OCI-LY7 (cell line): ENCODE data around the gene NFYC. TPM values are rescaled to one million over a fixed set of nuclear protein-coding genes. Genes with fewer than 3 reads are reported as not detected.

Experiments used
- BruUV-seq: library from RNA; stranded (reverse); fragments of 400-500 nt; replicated peaks from 2 replicates; lab custom pipeline; 2021; lab: Mats Ljungman, UMichigan
- CTCF ChIA-PET: fragments of 300-600 bp; sonication (Branson Sonifier 250); formaldehyde crosslinking; loops from one replicate; lab custom pipeline; 2022; ENCODE audit warnings: antibody characterized with exemption; ENCODE audit not compliant: unreplicated experiment; lab: Charles Lee
- POLR2A ChIA-PET: fragments of 300-600 bp; sonication (Branson Sonifier 250); formaldehyde crosslinking; loops from one replicate; lab custom pipeline; 2022; ENCODE audit warnings: antibody characterized with exemption; lab: Charles Lee
- DNase-seq: peaks from one replicate; pipeline ENCODE4 v3.0.0-alpha.2; 2015; ENCODE audit warnings: low spot score
- H2AFZ ChIP-seq: fragments of 200-600 bp; sonication (generic), shearing (Covaris generic); 2 replicates; pipeline ENCODE4 v1.6.1; 2014; ENCODE audit warnings: mild to moderate bottlenecking, antibody characterized with exemption, low read length, moderate library complexity
- H3K27ac ChIP-seq: fragments of 200-600 bp; sonication (generic); 2 replicates; pipeline ENCODE4 v1.5.1; 2014; ENCODE audit warnings: mixed run types, low read depth, mild to moderate bottlenecking, moderate library complexity, low read length, inconsistent platforms; ENCODE audit not compliant: poor library complexity, severe bottlenecking
- H3K36me3 ChIP-seq: fragments of 200-600 bp; sonication (generic); 2 replicates; pipeline ENCODE4 v1.6.1; 2014; ENCODE audit warnings: mild to moderate bottlenecking, antibody characterized with exemption, low read length, moderate library complexity, mixed read lengths; ENCODE audit not compliant: insufficient read depth
- H3K4me1 ChIP-seq: fragments of 200-600 bp; sonication (generic); 2 replicates; pipeline ENCODE4 v1.5.1; 2014; ENCODE audit warnings: mild to moderate bottlenecking, low read length; ENCODE audit not compliant: insufficient read depth, poor library complexity, severe bottlenecking
- H3K4me2 ChIP-seq: fragments of 200-600 bp; sonication (generic); 2 replicates; pipeline ENCODE4 v1.6.1; 2014; ENCODE audit warnings: mild to moderate bottlenecking, low read length
- H3K4me3 ChIP-seq: fragments of 200-600 bp; sonication (generic); 2 replicates; pipeline ENCODE4 v1.5.1; 2014; ENCODE audit warnings: mild to moderate bottlenecking, low read depth, low read length; ENCODE audit not compliant: poor library complexity, severe bottlenecking
- H3K79me2 ChIP-seq: fragments of 200-600 bp; sonication (generic); 2 replicates; pipeline ENCODE4 v1.6.1; 2016; ENCODE audit warnings: low read depth, mild to moderate bottlenecking, low read length, moderate library complexity, mixed read lengths; ENCODE audit not compliant: insufficient read depth
- H3K9me2 ChIP-seq: fragments of 200-600 bp; sonication (generic); 2 replicates; pipeline ENCODE4 v1.6.1; 2016; ENCODE audit warnings: mild to moderate bottlenecking, low read length, mixed read lengths; ENCODE audit not compliant: insufficient read depth
- H3K9me3 ChIP-seq: fragments of 200-600 bp; sonication (generic); 2 replicates; pipeline ENCODE4 v1.6.1; 2014; ENCODE audit warnings: mild to moderate bottlenecking, mixed run types, low read length, mixed read lengths
- H4K20me1 ChIP-seq: fragments of 200-600 bp; sonication (generic); 2 replicates; pipeline ENCODE4 v1.6.1; 2014; ENCODE audit warnings: mild to moderate bottlenecking, antibody characterized with exemption, low read length, moderate library complexity, mixed read lengths; ENCODE audit not compliant: insufficient read depth
- EZH2phosphoT487 ChIP-seq: fragments of 200-600 bp; sonication (generic); IDR thresholded peaks from 2 replicates; pipeline ENCODE4 v1.6.1; 2018; ENCODE audit warnings: low read depth, borderline replicate concordance, mild to moderate bottlenecking, mixed run types, antibody characterized with exemption, low read length, moderate library complexity, mixed read lengths
- intact Hi-C: fragments of 100-400 bp; cut with micrococcal nuclease; formaldehyde crosslinking; loops from one replicate; pipeline ENCODE4 v1.10.0; 2022; ENCODE audit not compliant: unreplicated experiment
- total RNA-seq, 2 experiments: library from RNA; depleted of rRNA in 1 of 2; stranded (reverse); fragments of >200 nt in 1 of 2; shearing (Covaris generic) in 1 of 2; gene quantifications; 2 replicates each; pipeline ENCODE4 v1.2.3, GENCODE V29; 2014 to 2022
- TF ChIP-seq, protein P1 (sequence below): fragments of 200-600 bp; sonication (generic); conservative IDR thresholded peaks from 2 replicates; pipeline ENCODE4 v1.5.1; 2014; ENCODE audit warnings: mild to moderate bottlenecking, antibody characterized with exemption, low read length, moderate library complexity, mixed read lengths

NFYC gene
- total RNA-seq, 2 experiments from 2014 or later: 39.1 to 71.0 TPM

DNA sequence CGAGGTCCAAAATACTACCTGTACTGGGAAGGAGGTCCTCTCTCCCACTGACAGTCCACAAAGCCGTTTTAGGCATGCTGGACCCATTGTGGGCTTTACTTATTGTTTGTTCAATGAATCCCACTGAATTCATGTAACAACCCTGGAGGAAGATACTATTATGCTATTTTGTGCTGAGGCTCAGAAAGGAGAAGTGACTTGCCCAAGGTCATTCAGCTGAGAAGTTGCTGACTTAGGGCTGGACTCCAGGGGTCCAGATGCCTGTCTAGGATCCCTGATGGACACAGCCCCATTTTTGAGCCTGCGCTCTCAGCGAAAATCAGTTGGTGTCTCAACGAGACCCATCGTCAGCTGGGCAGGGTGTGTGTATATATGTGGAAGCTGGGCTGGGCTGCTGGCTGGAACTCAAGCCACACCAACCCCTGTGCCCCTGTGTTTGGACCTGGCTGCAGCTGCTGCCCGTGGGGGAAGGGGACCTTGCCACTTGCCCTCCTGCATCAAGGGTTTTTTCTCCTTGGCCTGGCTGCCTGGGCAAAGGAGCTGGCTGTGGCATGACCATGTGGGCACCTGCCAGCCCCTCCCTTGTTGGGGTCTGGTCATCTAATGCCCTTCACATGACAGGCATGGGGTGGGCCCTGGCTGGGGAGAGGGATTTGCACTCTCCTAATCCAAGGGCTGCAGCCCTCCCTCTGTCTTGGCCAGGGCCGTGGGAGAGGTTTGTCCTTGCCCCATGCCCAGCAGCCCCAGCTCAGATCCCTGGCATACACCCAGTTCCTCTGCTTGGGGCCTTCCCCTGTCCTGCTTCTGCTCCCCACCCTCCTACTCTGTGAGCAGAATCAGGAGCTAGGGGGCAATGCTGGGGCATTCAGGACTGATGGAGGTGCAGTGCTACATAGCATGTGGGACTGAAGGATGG, 107.1 kb downstream of the NFYC start:
- Histone ChIP-seq H3K36me3 (no peaks in the 10 kb centered on the region), H2AFZ (no peak overlapping the region), H3K9me3 (no peaks in the 10 kb centered on the region), H3K9me2 (no peaks in the 10 kb centered on the region), H3K4me1 (peaks cover 46% of the 10 kb centered on the region), H3K4me3 (no peak overlapping the region), H3K79me2 (no peaks in the 10 kb centered on the region), H3K4me2 (no peak overlapping the region), H3K27ac (no peak overlapping the region), H4K20me1 (no peaks in the 10 kb centered on the region)
- no TSS peak for BruUV-seq
- no peak for DNase-seq
- ChIA-PET POLR2A (interaction anchor here (0.6 to 1.3 kb wide), 2 partner anchors 13 to 1825 kb away, joined by 3 read pairs; no protein-coding TSS in a partner anchor), CTCF (interaction anchor here (0.7 to 1.6 kb wide), 2 partner anchors 26 to 51 kb away, joined by 3 to 4 read pairs; no protein-coding TSS in a partner anchor)
- TF ChIP-seq, protein P1, sequence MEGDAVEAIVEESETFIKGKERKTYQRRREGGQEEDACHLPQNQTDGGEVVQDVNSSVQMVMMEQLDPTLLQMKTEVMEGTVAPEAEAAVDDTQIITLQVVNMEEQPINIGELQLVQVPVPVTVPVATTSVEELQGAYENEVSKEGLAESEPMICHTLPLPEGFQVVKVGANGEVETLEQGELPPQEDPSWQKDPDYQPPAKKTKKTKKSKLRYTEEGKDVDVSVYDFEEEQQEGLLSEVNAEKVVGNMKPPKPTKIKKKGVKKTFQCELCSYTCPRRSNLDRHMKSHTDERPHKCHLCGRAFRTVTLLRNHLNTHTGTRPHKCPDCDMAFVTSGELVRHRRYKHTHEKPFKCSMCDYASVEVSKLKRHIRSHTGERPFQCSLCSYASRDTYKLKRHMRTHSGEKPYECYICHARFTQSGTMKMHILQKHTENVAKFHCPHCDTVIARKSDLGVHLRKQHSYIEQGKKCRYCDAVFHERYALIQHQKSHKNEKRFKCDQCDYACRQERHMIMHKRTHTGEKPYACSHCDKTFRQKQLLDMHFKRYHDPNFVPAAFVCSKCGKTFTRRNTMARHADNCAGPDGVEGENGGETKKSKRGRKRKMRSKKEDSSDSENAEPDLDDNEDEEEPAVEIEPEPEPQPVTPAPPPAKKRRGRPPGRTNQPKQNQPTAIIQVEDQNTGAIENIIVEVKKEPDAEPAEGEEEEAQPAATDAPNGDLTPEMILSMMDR: no peak
- no peak for TF ChIP-seq EZH2phosphoT487
- intact Hi-C loops: no loop called here

DNA sequence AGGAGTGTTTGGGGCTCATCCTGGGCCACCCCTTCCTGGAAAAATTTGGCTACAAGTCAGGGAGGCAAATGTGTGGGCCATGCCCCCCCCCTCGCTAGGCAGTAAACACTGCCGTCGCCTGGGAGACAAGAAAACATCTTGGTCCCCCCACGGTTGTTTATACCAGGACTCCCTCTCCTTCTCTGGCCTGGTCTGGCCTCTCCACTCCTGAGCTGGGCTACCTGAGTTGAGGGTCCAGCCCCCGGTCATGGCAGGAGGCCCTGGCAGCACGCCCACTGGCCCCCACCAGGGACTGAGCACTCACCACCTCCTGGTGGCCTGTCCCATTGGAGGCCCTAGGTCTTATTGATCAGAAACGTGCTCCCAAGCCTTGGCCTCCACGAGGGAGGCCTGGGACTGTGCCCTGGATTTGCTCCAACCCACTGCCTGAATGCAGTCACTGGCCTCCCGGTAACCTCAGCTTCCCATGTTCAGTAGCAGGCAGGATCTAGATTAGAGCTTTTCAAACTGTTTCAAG, 107.9 kb downstream of the NFYC start:
- CTCF ChIA-PET: interaction anchor here (0.7 to 1.6 kb wide), 2 partner anchors 27 to 50 kb away, joined by 3 to 4 read pairs; no protein-coding TSS in a partner anchor
- TF ChIP-seq EZH2phosphoT487: no peak
- TF ChIP-seq, protein P1: no peak
- BruUV-seq: no TSS peak
- Histone ChIP-seq H3K9me2 (no peaks in the 10 kb centered on the region), H3K9me3 (no peaks in the 10 kb centered on the region), H3K4me1 (peaks cover 54% of the 10 kb centered on the region), H3K79me2 (no peaks in the 10 kb centered on the region), H3K36me3 (no peaks in the 10 kb centered on the region), H3K27ac (no peak overlapping the region), H3K4me2 (no peak overlapping the region), H2AFZ (no peak overlapping the region), H3K4me3 (no peak overlapping the region), H4K20me1 (no peaks in the 10 kb centered on the region)
- POLR2A ChIA-PET: interaction anchor here (0.6 to 1.3 kb wide), 2 partner anchors 12 to 1826 kb away, joined by 3 read pairs; no protein-coding TSS in a partner anchor
- intact Hi-C loops: no loop called here
- DNase-seq: no peak
